ENCODE measurements around the gene LIMA1.
"Not testable (repeated sequence)": the region's sequence is repeated elsewhere in the genome, so short reads cannot be mapped to it uniquely, and the experiment has no call there.

Gene LIMA1

GRCh38 chr12:50287271-50287670 lies 4.0 kb upstream of the LIMA1 start:
- no peak for DNase-seq (ENCODE audit: low read depth in 2 of 3, low spot score in 2 of 3)

DNA sequence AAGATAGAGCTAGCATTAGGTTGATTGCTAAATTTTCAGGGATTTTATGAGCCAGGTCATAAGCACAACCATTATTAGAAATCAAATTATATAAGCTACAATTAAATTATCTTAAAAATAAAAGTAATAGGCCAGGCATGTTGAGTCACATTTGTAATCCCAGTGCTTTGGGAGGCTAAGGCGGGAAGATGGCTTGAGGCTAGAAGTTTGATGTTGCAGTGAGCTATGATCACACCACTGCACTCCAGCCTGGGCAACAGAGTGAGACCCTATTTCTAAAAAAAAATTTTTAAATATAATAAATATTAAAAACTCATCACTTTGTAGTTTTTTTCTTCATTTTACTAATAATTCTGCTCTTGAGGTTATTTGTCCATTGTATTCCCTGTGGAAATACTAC lies 1.9 kb upstream of the LIMA1 start:
- DNase-seq (ENCODE audit: low read depth in 2 of 3, low spot score in 2 of 3), result no peak

- DNase-seq (ENCODE audit: low read depth in 2 of 3, low spot score in 2 of 3), result no peak
Measured at GRCh38 chr12:50282721-50283228, 545 bp downstream of the LIMA1 start.

DNA sequence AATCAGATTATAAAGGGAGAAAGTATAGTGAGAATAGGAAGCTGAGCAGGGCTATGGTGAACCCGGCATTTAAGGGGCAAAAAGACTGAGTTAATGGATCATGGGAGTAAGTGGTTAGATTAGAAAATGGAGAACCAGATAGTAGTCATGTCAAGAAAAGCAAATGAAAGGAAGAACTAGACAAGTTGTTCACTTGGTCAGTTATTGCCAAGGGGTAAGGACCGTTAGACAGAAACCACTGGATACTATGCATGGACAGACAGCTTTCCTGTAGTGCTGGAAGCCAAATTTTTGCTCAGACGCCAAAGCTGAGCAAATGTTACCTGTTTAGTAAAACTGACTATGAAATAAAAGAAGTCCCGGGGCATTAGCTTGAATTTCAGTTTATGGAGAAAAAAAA lies 3.8 kb downstream of the LIMA1 start:
- DNase-seq (ENCODE audit: low read depth in 2 of 3, low spot score in 2 of 3), result no peak

DNA sequence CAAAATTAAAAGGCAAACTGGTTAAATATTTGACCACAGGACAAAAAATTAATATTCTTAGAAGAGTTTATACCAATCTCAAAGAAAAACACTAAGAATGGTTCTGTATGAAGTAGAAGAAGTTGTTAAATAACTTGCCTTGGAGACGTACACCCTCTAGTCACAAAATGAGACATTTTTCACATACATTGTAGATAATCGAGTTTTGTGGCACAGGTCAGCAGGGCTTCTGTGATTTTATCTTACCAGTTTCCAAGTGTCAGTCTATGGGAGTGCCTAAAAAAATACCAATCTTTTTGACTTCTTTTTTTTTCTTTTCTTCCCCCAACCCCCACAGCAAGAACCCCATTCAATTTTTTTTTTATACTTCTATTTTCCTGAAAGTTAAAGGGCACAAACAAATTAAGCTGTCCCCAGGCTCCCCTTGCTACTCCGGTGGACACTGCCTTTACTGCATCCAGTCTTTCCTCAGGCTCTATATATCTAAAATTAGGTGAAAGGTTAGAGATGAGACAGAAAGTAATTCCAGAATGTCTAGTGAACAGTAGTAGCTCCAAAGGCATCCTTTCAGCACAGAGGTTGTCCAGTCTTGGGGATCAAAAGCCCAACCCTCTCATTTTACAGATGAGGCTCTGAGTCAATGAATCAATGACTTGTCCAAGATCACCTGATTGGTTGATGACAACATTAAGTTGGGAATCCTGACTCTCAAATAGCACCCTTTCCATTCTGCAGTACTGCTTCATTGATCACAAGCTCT lies 6.2 kb downstream of the LIMA1 start:
- DNase-seq (ENCODE audit: low read depth in 2 of 3, low spot score in 2 of 3), result no peak

- DNase-seq (ENCODE audit: low read depth in 2 of 3, low spot score in 2 of 3), result no peak
Measured at GRCh38 chr12:50276068-50276467, 7.3 kb downstream of the LIMA1 start.

DNA sequence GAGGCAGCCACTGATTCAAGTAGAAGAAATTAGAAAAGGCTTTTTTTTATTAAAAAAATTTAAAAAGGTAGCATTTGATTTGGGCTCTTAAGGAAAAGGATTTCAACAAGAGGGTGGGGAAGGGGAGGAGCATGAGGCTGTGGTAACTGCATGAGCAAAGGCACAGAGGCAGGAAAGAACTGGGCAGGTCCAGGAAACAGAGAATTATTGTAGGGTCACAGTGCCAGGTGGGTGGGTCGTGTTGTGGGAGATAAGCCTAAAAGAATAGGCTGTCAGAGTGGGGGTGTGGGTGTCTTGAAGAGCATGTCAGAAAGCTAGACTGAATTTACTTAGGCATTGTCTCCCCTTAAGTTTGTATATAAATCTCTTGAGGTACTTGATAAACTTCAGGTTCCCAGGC lies 7.8 kb downstream of the LIMA1 start:
- no peak for DNase-seq (ENCODE audit: low read depth in 2 of 3, low spot score in 2 of 3)

GRCh38 chr12:50275127-50275526 lies 8.2 kb downstream of the LIMA1 start:
- DNase-seq (ENCODE audit: low read depth in 2 of 3, low spot score in 2 of 3), result not testable (repeated sequence)

DNA sequence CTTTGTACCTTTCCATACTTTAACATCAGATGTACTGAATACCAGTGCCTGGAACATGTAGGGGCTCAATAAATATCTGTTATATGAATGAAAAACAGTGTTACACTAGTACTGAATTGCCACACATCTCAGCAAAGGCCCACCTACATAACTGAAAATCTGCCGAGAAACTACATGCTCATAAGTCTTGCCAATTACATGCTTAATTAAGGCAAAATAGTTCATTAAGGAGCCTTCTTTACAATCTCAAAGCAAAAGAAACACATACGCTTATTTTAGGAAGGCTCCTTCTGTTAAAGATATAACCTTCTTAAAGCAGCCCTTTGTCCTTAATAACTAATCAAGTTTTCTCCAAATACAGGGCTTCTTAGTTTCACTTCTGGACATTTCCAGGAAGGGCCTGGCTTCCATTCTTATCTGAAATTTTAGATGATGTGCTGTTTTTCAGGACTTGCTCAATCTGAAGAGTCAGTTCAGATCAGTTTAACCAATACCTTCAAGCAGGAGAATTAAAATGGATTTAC lies 11.5 kb downstream of the LIMA1 start:
- no peak for DNase-seq (ENCODE audit: low read depth in 2 of 3, low spot score in 2 of 3)

- no peak for DNase-seq (ENCODE audit: low read depth in 2 of 3, low spot score in 2 of 3)
Measured at GRCh38 chr12:50268482-50268881, 14.8 kb downstream of the LIMA1 start.

GRCh38 chr12:50265770-50266524 lies 17.4 kb downstream of the LIMA1 start:
- no peak for DNase-seq (ENCODE audit: low read depth in 2 of 3, low spot score in 2 of 3)

GRCh38 chr12:50263832-50264231 lies 19.5 kb downstream of the LIMA1 start:
- DNase-seq (ENCODE audit: low read depth in 2 of 3, low spot score in 2 of 3), result no peak

- no peak for DNase-seq (ENCODE audit: low read depth in 2 of 3, low spot score in 2 of 3)
Measured at GRCh38 chr12:50261654-50262053, 21.7 kb downstream of the LIMA1 start.

- no peak for DNase-seq (ENCODE audit: low read depth in 2 of 3, low spot score in 2 of 3)
Measured at GRCh38 chr12:50258167-50258551, 25.2 kb downstream of the LIMA1 start.

DNA sequence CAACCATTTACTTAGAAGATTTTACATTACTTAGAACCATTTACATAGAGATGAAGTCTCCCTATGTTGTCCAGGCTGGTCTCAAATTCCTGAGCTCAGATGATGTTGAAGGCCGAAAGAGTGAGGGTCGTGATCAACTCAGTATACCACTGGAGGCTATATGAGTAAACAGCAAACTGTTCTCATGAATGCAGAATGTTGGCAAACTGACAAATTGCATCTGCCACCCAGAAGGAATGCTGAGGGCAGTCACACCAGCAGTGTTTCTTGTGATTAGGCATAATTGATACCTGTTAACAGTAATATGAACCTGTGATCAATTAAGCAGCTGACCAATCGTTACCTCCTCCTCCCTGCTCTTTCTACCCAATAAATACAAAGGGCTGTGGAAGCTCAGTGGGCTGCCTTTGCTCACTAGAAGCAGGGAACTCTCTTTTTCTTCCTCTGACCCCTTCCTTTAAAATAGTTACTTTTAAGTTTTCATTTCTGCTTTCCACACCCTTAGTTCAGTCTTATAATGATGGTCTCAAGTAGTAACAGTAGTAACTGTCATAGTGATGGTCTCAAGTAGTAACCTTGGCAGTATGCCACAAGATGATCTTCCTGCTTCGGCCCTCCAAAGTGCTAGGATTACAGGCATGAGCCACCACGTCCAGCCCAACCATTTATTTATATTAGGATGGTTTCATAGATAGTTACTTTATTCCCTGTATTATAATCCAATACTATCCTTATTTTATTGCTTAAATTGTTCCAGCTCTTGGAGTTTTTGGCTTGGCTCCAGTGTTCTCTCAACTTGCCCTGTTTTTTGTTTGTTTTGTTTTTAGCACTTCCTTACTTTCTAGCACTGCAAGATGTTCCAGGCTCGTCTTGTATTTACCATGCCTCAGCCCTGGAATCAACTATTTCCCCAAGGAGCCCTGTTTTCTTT lies 25.8 kb downstream of the LIMA1 start:
- DNase-seq (ENCODE audit: low read depth in 2 of 3, low spot score in 2 of 3), result no peak

DNA sequence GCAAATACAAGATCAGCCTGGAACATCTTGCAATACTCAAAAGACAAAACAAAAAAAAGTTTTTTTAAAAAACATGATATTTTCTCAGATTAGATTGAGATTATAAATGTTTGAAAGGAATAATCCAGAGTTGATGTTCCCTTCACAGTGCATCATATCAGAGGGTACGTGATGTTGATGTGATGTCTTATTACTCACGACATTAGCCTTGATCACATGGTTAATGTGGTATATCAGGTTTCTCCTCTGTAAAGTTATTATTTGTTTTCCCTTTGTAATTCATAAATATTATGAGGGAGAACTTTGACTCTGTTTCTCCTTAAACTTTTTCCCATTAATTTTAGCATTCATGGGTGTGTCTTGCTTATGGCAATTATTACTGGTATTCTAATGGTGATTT lies 26.6 kb downstream of the LIMA1 start:
- no peak for DNase-seq (ENCODE audit: low read depth in 2 of 3, low spot score in 2 of 3)

DNA sequence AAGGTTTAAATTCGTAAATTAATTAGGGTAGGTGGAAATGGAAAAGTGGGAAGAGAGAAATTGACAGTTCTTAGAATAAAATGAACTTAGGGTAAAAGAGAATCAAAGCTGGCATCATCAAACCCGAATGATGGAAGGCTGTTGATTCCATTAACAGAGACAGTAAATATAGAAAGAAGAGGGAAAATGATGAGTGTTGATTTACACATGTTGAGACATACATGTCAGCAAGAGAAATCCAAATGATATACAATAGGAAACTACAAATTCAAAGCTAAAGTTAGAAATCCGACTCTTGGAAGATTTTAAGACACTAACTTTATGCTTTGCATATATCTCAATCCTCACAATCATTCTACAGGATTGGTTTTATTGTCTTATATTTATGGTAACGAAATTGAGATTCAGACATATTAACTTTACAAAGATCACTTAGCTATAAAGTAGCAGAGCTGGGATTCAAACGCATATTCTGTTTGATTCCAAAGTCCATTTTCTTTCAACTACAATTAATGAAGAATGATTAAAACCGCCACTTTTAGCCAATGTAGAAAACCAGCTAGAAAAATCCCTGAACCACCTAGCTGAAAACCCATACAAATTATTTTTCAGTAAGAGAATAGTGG lies 30.2 kb downstream of the LIMA1 start:
- DNase-seq (ENCODE audit: low read depth in 2 of 3, low spot score in 2 of 3), result no peak

DNA sequence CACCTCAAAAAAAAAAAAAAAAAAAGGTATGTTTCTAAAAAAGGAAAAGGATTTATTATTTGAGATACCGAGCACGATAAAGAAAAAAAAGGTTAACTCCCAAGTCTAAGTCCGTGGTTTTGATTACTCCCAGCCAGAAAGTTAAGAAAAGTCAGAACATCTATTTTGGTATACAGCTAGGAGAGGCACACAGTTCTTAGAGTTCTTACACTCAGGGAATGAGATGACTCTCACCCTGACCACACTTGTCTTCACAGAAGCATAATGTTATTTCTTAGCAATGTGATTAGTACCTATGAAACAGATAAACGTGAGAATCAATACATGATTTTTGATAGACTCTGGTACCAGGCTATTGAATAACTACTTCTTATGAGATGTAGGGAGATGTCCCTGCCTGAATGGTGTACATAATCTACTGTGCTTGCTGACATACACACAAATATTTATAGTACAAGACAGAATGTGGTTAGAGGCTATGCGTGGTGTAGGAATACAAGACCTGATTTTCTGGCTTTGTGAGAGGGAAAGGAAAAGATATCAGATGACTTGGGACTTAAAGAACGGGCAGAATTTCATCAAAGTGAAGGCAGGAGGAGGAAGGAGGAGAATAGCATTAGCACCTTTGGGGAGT lies 31.6 kb downstream of the LIMA1 start:
- no peak for DNase-seq (ENCODE audit: low read depth in 2 of 3, low spot score in 2 of 3)

DNA sequence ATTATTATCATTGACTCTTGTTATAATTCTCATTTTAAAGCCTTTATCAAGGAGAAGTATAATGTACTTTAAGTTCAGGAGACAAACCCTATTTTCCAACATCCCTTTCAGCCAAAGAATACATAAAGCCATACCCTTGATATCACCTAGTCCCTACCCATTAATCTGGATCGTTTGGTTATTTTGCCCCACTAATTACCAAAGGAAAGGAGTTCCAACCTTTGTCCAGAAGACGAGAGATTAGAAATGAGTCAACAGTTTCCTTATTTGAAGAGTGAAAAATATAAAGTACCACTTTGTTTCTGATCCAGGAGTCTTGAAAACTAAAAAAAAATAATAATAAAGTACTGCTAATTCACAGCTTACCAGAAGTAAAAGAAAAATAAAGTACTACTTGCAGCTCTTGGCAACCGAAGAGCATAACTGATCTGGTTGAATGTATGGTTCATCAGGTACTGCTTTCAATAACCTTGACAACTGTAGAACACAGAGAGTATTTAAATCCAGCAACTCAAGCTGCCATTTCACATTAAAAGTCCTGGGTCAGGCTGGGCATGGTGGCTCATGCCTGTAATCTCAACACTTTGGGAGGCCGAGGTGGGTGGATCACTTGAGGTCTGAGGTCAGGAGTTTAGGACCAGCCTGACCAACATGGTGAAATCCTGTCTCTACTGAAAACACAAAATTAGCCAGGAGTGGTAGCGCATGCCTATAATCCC lies 33.7 kb downstream of the LIMA1 start:
- no peak for DNase-seq (ENCODE audit: low read depth in 2 of 3, low spot score in 2 of 3)

- DNase-seq (ENCODE audit: low read depth in 2 of 3, low spot score in 2 of 3), result no peak
Measured at GRCh38 chr12:50248883-50249282, 34.4 kb downstream of the LIMA1 start.
